Fibroblast of skin of left quadriceps (primary cell): ENCODE measurements around the gene ACOT6.
A peak's percentile ranks its signal among the peaks of the same experiment; 100 is the strongest.
"Not testable (repeated sequence)": the region's sequence is repeated elsewhere in the genome, so short reads cannot be mapped to it uniquely, and the experiment has no call there.

ENCODE experiments used
- DNase-seq, 2 experiments: peaks; one replicate each; pipeline ENCODE4 v3.0.0-alpha.2; 2013; ENCODE audit warnings: low read depth in 2 of 2

ACOT6 gene

GRCh38 chr14:73599499-73599898 is 12.8 kb upstream of the ACOT6 start:
- DNase-seq: no peak

GRCh38 chr14:73602994-73603393 is 9.3 kb upstream of the ACOT6 start:
- no peak for DNase-seq

DNA sequence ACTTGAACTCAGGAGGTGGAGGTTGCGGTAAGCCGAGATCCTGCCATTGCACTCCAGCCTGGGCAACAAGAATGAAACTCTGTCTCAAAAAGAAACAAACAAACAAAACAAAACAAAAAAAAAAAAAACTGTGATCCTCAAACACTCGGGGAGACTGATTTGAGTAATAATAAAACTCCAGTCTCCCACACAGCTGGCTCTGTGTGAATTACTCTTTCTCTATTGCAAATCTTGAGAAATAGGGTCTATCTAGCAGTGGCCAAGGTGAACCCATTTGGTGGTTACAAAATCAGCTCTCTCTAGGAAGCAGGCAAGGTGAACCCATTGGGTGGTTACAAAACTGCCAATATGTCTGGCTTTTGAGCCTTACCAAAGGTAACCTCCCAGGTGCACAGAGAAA is 6.0 kb upstream of the ACOT6 start:
- no peak for DNase-seq

DNA sequence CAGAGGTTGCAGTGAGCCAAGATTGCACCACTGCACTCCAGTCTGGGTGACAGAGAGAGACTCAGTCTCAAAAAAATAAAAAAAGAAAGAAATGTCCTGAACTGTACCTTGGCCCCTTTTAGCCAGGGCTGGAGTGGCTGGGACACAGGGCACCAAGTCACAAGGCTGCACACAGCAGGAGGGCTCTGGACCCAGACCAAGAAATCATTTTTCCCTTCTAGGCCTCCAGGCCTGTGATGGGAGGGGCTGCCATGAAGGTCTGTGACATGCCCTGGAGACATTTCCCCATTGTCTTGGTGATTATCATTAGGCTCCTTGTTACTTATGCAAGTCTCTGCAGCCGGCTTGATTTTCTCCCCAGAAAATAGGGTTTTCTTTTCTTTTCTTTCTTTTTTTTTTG is 5.1 kb upstream of the ACOT6 start:
- no peak for DNase-seq

DNA sequence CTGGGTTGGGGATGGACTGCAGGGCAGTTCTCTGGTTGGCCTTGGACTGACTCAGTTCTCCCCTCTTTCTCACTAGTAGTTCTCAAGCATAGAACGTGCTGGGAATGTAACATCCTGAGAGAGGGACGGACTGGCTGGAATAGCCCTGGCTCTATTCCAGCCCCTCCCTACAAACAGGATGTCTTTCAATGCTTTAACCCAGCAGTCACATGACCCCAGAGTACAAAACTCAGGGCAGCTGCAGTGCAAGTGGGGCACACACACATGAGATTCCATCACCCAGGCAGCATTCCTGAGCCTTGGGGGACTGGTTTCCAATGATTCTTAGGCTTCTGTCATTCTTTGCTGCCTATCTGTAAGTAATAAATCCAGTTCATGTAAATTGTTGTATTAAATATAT is 1.6 kb upstream of the ACOT6 start:
- DNase-seq: no peak

DNA sequence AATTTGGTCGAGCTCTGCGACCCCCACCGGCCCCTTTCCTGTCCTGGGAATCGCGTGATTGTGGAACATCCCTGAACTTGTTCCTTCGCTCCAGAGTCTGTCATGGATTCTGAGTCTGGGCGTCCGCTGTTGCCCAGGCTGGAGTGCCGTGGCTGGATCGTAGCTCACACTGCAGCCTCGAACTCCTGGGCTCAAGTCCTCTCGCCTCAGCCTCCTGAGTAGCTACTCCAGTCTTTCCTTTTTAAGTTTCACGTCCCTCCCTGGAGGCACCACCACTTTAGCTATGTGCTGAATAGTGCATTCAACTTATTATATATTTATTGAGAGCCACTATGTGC is 698 bp downstream of the ACOT6 start:
- DNase-seq: no peak

DNA sequence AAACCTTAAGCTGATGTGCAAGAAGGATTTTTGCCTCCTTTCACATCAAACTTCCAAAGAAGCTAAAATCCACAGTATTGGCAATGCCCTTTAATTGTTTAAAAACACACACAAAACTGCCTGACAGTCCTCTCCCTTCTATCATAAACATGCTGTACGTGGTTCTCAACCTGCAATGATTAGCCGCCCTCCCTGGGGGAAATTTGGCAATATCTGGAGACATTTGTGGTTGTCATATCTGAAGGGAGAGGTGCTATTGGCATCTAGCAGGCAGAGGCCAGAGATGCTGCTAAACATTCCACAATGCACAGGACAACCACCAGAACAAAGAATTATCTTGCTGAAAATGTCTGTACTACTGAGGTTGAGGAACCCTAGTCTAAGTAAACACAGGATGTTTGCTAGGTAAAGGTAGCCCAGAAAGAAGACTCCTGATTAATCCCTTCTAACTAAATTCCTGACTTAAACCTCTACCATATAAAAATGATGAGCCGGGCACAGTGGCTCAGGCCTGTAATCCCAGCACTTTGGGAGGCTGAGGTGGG is 1.2 kb downstream of the ACOT6 start:
- no peak for DNase-seq

GRCh38 chr14:73616831-73617230 is 4.5 kb downstream of the ACOT6 start:
- DNase-seq: no peak

GRCh38 chr14:73619524-73619923 is 7.2 kb downstream of the ACOT6 start:
- no peak for DNase-seq

- no peak for DNase-seq
Observed at GRCh38 chr14:73620268-73620667, 8.0 kb downstream of the ACOT6 start.

DNA sequence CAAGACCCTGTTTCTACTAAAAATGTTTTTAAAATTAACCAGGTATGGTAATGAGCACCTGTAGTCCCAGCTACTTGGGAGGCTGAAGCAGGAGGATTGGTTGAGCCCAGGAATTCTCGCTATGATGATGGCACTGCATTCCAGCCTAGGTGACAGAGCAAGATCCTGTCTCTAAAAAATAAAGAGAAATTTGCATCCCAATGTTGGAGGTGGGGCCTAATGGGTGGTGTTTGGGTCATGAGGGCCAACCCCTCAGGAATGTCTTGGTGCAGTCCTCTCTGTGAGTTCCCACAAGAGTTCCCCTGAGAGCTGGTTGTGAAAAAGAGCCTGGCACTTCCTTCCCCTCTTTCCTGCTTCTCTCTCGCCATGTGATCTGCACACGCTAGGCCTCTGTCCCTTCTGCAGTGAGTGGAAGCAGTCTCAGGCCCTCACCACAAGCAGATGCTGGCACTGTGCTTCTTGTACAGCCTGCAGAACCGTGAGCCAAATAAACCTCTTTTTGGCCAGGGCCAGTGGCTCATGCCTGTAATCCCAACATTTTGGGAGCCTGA is 11.3 kb downstream of the ACOT6 start:
- DNase-seq: no peak

DNA sequence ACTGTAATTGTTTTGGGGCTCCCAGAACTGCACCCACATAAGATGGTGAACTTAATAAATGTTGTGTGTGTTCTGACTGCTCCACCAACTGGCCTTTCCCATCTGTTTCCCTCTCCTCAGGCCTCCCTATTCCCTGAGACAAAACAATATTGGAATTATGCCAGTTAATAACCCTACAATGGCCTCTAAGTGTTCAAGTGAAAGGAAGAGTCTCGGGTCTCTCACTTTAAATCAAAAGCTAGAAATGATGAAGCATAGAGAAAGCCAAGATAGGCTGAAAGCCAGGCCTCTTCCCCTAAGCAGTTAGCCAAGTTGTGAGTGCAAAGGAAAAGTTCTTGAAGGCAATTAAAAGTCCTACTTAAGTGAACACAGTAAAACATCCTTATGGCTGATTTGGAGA is 13.4 kb downstream of the ACOT6 start:
- no peak for DNase-seq

DNA sequence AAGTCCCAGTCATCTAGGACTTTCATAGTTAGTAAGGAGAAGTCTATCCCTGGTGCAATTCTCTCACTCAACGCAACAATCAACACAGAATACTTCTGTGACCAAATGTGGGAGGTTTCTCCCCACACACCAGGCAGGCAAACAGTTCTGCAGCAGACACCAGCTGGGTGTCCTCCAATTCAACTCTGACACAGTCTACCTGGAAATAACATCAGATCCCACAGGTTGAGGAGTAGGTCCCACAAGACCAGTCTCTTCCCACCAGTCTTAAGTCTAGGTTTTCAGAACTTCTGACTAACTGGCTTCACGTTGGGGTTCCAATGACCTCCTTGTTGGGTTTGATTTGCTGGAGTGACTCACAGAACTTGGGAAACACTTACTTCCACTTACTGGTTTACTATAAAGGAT is 14.8 kb downstream of the ACOT6 start:
- DNase-seq: no peak

- no peak for DNase-seq
Observed at GRCh38 chr14:73630009-73630780, 17.9 kb downstream of the ACOT6 start.

DNA sequence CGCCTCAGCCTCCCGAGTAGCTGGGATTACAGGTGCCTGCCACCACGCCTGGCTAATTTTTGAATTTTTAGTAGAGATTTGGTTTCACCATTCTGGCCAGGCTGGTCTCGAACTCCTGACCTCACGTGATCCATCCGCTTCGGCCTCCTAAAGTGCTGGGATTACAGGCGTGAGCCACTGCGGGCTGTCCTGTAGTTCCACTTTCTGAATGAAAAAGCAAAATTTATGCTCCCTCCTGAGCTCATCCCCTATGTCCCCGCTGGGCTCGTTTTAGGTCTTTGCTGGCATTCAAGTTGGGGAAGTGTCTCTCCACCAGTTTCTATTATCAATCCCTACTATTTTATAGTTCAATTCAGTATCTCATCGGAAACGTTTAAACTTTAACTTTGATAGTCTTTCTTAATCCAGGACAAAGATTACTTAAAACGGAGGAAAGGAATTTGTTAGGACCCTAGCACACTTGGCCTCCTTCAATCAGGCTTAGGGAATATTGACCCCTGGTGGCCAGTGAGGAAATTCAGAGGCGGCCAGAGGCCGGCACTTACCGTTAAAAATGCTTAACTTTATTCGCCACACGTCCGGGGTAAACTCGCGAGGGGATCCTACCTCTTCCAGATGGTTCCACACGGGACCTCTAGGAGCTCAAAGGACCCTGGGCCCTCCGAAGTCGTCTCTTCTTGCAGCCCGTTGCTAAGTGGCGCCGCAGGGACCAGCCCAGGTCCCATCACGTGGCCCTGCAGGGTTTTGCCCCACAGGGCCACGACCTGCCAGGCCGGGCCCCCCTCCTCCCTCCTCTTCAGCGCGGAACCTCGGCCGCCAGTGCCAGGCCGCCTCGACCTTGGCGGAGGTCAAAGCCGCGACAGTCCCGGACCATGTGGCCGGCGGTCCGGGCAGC is 21.0 kb downstream of the ACOT6 start:
- DNase-seq: peak in 1 of 2 experiments; percentile 36

DNA sequence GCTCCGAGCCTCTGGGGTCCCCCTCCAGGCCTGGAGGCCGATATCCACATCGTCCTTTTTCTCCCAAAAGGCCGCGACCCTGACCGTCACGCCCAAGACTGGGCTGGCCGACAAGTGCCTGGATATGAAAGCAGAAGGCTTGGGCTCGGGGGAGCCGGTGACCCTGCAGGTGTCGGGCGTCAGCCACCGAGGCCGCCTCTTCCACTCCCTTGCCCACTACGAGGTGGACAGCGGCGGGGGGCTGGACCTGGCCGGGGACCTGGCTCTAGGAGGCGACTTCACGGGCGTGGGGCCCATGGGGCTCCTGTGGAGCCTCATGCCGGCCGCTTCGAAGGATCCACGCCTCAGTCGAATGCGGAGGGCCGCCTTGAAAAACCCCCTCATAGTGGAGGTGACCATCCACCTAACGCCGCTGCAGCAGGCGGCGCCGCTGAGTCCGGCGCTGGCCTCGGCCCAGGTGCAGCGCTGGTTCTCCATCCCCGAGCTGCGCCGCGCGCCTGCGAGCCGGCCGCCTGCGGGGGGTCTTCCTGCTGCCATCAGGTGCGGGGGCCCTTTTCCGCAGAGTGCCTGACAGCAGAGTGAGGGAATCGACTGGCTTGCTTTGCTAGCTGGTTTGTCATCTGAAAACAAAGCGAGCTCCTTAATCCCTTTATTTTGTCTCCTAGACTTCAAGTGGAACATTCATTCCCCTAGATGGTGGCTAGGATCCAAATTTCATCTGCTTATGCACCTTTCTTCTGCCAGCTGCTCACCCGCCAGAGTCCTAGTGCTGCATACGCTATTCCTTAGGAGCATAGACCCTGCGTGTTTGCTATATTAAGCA is 21.9 kb downstream of the ACOT6 start:
- no peak for DNase-seq

DNA sequence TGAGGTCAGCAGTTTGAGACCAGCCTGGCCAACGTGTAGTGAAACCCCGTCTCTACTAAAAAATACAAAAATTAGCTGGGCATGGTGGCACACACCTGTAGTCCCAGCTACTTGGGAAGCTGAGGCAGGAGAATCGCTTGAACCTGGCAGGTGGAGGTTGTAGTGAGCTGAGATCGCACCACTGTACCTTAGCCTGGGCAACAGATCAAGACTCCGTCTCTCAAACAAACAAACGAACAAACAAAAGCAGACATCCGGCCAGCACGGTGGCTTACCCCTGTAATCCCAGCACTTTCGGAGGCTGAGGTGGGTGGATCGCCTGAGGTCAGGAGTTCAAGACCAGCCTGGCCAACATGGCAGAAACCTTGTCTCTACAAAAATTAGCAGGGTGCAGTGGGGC is 24.0 kb downstream of the ACOT6 start:
- not testable (repeated sequence) for DNase-seq

DNA sequence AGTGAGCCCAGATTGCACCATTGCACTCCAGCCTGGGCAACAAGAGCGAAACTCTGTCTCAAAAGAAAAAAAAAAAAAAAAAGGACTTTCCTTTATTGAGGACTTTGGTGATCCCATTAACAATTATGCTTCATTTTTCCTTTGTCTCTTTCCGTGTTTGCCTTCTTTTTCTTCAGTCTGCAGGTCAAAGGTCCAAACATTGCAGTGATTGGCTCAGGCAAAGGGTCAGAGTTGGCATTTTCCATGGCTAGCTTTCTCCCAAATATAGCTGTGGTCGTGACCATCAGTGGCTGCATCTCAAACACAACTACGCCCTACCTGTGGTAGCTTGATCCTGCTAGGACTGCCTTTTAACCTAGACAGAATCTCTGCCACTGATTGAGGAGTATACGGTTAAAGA is 25.5 kb downstream of the ACOT6 start:
- no peak for DNase-seq

DNA sequence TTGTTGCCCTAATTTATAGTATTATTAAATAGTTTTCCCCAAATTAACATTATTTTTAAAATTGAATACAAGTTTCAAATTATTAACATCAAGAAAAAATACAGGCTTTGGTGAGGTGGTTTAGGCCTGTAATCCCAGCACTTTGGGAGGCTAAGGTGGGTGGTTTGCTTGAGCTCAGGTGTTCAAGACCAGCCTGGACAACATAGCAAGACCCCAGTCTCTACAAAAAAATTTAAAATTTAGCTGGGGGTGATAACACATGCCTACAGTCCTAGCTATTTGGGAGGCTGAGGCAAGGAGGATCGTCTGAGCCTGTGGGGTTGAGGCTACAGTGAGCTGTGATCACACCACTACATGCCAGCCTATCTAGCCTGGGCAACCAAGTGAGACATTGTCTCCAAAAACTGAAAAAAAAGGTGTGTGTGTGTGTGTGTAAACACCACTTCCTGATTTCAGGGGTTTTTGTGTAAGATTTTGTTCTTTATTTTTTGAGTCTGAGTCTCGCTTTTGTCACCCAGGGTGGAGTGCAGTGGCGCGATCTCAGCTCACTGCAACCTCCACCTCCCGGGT is 28.6 kb downstream of the ACOT6 start:
- no peak for DNase-seq

DNA sequence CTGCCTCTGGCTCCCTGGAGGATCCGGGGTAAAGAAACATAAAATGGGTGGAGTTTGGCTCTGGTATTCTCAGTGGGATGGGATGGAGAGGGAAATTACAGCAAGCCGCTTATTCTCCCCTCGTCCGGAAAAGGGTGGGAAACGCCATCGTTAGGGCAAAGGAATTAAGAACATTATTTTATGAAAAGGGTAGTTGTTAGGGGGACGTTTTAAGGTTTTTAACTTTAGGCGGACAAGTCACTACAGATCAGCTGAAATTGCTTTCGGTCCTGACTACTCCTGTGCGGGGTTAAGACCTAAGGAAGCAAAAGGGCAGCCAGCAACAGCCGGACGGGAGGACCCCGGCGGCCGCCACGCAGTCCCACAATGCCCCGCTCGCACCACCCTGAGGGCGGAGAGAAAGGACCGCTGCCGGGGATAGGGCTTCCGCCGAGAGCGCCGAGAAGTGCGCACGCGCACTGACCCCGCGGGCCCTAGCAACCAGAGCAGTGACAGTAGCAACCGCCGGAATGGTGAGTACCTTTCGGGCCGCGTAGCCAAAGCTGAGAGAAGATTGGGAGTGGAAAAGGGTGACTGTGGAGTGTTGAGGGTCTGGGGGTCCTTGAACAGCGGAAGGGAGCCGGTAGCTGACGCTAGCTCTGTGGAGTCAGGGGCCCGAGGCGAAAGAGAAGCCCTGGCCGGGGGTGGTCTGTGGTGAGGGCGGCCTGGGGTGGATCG is 32.4 kb downstream of the ACOT6 start, which contains the start of gene DNAL1:
Gene DNAL1 (plus strand): TSS at position 456 of the 717 bp plus-strand sequence. CDS start 54 bp downstream, at position 510.
- DNase-seq: peak; percentile 78 to 79

DNA sequence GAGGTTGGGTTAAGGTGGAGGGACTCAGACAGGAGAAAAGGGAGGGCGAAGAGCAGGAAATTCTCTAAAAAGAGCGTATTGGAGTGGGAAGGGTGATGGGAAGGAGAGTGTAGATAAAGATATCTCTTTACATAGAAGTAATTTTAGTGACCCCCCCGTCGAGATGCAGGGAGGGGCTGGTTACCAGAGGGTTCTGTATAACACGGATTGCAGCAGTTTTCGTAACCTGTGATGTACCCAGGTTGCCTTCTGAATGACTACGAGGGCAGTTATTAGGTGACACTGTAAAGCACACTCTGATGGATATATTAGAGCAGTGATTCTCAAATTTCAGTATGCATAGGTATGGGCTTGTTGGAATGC is 32.9 kb downstream of the ACOT6 start:
- no peak for DNase-seq
